ENCODE measurements around the gene AR.
"Not testable (repeated sequence)": the region's sequence is repeated elsewhere in the genome, so short reads cannot be mapped to it uniquely, and the experiment has no call there.

AR gene

GRCh38 chrX:67568769-67569168 is 24.9 kb downstream of the AR start:
- DNase-seq: no peak

DNA sequence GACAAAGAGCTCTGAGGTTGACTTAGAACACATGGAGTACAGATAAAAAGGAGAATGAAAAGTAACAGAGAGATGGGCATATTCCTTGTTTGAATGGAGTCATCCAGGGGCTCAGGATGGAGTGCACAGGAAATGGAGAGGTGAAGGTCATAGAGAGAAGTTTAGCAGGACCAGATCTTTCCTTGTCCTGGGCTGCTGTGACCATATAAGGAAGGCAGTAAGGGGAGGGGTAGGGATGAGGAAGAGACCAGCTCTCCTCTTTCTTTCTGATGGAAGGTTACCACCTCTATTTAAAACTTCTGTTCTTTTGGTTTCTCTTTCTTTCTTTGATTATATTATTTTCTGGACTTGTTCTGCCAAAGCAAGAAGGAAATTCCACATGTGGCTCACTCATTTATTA is 27.0 kb downstream of the AR start:
- DNase-seq: no peak

DNA sequence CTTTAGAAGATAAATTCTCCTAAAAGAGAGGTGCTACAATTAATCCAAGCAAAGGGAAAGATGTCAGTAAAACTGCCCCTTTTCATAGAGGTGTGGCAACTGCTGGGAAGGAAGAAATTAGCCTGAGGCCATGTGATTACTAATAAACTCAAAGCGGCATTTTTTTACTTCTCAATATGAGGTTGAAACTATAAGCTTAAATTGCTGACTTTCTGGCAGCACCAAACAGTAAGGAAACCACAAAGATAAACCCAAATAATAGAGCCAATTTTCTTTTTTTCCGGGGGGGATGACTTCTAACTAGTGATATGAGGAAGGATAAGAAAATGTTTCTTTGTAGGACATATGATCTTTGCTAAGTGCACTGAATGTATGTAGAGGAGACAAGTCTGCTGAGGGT is 30.9 kb downstream of the AR start:
- no peak for DNase-seq

- DNase-seq: no peak
Measured at GRCh38 chrX:67582436-67582835, 38.6 kb downstream of the AR start.

DNA sequence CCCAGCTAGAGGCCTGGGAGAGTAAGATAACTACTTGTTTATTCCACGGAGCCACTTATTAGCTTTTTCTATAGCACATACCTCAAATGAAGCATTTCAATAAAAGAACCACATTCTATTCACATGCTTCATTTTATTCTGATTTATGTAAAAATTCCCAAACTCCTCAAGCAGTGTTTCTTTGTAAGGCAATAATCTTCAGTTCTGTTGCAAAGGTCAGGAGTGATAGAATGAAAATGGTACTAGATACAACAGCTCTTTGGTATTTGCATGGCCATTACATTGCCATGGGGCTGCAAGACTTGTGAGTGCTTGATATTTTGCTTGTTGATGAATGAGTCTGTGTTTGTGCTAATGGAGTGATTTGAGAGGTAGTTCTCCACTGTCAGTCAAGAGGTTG is 39.4 kb downstream of the AR start:
- DNase-seq: no peak

- no peak for DNase-seq
Measured at GRCh38 chrX:67585401-67585800, 41.6 kb downstream of the AR start.

DNA sequence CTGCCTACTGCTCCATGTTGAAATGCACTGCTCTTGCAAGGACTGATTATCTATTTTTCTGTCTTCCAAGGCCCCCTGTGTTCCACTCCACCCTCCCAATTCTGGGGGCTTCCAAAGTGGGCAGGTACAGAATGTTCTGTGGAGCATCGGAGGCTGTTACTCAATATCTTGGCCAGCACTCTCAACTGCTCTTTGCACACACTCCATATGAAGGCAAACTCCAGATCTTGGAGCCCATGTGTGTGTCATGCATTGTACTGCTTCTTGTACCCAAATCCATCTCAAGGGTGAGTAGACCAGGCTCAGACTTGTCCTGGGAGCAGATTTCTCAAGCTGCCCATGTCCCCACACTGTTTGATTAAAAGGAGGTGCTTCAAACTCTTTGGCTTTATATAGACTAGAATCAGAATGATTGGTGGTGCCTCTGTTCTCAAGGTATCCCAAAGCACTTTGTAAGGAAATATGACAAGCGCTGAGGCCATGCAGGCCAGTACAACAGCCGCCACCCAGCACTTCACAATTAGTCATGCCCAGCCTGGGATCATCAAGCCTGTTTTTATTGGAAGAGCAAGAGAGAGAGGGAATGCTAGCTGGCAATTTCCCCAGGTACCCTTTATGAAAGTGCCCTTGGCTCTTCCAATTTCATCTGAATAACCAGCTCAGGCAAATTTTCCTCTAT is 44.3 kb downstream of the AR start:
- no peak for DNase-seq

GRCh38 chrX:67596839-67597790 is 53.3 kb downstream of the AR start:
- DNase-seq: no peak

- no peak for DNase-seq
Measured at GRCh38 chrX:67599532-67599931, 55.7 kb downstream of the AR start.

DNA sequence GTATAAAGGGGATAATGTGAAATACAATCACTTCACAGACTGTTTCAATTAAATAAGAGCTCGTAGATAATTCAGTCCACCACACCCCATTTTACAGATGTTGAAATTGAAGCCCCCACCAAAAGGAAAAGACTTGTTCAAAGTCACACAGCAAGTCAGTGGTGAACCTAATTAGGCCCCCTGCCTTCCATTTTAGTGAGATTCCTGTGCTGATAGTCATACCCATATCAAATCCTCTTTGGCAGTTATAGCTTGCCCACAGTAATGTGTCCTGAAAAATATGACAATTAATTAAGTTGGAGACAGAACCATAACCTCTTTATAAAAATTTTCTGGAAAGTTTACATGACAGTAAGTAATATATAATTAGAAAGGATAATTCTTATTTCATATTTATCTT is 58.0 kb downstream of the AR start:
- DNase-seq: no peak

DNA sequence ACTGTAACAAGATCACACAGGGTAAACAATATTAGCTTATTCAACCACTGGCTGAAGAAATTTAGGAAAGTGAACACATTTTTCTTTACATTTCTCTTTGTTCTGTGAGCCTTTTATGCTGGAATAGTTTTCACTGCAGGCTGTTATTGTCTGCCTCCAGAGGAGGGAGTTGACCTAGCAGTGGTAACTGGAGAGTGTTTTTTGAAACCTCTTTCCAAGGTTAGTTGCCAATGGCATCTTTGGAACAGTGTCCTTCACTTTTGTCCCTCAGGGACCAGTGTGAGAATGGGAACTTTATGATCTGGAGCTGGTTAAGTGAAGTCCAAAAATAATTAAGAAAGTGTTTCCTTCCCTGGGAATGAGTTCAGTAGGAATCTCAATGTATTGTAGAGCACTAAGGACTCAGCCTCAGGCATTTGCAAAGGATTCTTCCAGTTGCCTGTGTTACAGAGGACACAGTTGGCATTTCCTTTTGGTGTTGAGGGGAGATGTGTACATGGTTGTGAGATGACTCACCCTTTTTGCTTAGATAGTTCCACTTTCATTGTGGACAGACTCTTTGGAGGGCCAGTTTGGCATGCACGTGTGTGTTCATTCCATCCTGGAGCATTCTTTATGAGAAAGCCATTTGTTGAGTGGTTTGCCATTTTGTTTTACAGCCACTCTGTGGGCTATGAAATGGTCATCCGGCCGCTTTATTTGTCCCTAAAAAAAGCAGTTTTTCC is 61.3 kb downstream of the AR start:
- no peak for DNase-seq

GRCh38 chrX:67607466-67607865 is 63.6 kb downstream of the AR start:
- DNase-seq: no peak

- DNase-seq: no peak
Measured at GRCh38 chrX:67610282-67610681, 66.5 kb downstream of the AR start.

DNA sequence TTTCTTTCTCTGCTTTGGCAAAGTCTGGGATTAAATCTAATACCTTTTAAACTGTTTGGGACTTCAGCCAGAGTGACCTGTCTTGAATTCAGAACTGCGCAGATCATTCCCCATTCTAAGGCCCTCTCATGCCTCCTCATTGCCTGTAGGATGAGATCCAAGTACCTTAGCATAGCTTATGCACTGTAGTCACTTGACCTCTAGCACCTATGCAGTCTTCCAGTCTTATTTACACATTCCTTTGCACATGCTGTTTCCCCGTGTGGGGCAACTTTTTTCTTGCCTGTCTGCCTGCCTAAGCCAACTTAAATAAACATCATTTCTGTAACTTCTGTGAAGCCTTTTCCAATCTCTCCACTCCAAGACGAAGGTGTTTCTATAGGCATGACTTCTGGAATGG is 68.4 kb downstream of the AR start:
- DNase-seq: no peak

GRCh38 chrX:67613366-67613765 is 69.5 kb downstream of the AR start:
- no peak for DNase-seq

GRCh38 chrX:67613996-67614395 is 70.2 kb downstream of the AR start:
- DNase-seq: no peak

GRCh38 chrX:67614423-67614822 is 70.6 kb downstream of the AR start:
- DNase-seq: no peak

DNA sequence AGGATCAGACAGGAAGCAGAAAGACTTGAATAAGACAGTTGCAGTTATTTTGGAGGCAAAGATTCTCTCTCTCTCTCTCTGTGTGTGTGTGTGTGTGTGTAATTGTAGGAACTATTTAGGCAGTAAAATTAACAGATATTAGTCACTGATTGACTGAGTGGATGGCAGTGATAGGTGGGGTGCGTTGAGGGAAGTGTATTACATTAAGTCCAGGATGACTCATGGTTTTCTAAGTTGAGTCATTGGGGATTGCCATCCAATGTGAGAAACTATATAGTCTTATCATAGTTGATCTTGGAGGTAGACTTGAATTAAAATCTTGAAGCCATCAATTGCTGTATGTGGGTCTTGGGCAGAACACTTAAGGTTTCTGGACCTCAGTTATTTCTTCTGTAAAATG is 75.4 kb downstream of the AR start:
- no peak for DNase-seq

DNA sequence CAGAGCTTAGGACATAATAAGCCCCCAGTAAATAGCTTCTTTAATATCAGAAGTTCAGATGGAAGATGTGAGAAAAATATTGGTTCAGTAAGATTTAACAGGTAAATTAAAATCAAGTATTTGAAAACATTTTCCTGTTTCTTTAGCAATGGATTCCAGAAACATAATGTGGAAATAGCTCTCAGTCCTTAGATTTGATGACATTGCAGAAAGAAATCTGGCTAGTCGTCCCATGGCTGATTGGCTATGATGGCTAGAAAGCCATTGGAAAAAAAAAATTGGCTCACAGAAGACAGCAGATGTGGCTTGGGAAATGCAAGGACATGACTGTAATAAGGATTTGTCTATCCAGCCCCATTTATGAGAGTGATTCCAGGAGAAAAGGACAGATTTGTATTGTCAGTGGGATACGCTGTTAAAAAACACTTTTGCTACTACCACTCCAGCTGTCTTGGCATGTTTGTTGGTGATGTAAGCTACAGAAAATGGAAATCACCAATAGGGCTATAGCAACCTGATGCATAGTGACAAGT is 78.3 kb downstream of the AR start:
- no peak for DNase-seq

DNA sequence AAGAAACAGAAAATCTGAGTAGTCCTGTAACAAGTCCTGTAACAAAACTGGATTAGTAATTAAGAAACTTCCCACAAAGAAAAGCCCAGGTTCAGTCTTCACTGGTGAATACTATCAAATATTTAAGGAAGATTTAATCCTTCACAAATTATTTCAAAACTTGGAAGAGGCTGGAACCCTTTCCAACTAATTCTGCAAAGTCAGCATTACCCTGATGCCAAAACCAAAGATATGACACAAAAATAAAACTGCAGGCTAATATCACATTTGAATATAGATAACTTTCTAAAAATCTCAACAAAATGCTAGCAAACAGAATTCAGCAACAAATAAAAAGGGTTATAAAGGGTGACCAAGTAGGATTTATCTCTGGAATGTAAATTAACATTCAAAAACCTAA is 80.5 kb downstream of the AR start:
- DNase-seq: no peak

GRCh38 chrX:67635424-67635823 is 91.6 kb downstream of the AR start:
- DNase-seq: no peak

DNA sequence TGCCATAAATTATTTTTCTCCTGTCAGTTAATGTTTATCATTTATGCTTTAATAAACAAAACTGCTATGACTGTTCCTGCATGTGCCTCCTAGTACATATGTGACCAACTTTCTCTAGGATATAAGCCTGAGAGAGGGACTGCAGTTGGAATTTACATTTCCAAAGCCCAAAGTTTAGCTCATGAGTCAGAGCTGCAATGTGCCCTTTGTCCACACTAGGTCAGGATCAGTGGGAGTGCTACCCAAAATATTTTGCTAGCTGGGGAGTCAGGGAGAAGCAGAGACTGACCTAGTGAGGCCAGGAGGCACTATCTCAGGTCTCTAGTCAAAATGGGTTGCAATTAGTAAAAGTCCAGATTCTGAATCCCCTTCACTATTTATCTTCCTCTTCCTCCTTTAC is 92.7 kb downstream of the AR start:
- no peak for DNase-seq

DNA sequence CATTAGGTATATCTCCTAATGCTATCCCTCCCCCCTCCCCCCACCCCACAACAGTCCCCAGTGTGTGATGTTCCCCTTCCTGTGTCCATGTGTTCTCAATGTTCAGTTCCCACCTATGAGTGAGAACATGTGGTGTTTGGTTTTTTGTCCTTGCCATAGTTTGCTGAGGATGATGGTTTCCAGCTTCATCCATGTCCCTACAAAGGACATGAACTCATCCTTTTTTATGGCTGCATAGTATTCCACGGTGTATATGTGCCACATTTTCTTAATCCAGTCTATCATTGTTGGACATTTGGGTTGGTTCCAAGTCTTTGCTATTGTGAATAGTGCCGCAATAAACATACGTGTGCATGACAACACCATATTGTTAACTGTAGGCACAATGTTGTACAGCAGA is 93.5 kb downstream of the AR start:
- not testable (repeated sequence) for DNase-seq
